ENCODE measurements around the gene RP9. TPM values are rescaled to one million over a fixed set of nuclear protein-coding genes. Genes with fewer than 3 reads are reported as not detected.
A peak's percentile ranks its signal among the peaks of the same experiment; 100 is the strongest.

Gene RP9
- total and polyA plus RNA-seq, 2 experiments from 2014 or later: 28.4 to 35.3 TPM

DNA sequence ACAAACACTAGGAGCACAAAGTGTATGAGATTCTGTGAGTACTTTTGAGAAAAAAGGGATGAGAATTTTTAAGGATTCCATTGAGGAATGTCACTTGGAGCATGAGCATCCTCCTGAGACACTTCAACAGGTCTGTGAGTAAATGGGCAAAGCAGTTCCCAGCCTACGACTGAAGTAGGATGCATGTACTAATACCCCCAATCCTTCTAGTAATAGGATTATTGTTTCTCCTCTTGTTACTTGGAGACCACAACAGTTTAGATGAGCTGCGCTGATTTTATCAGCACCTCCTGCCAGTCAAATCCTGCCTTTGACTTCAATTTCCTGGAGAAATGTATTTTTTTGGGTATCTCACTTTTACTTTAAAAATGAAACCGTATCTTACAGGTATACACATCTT is 21.0 kb upstream of the RP9 start:
- Histone ChIP-seq H3K4me3 (peak overlapping the region; percentile 79), H3K4me1 (ENCODE audit: low read depth) (no peaks in the 10 kb centered on the region), H3K27me3 (no peaks in the 10 kb centered on the region), H3K27ac (no peak overlapping the region), H3K36me3 (no peaks in the 10 kb centered on the region), H3K9me3 (ENCODE audit: low read depth) (no peaks in the 10 kb centered on the region)
- TF ChIP-seq, protein P1, sequence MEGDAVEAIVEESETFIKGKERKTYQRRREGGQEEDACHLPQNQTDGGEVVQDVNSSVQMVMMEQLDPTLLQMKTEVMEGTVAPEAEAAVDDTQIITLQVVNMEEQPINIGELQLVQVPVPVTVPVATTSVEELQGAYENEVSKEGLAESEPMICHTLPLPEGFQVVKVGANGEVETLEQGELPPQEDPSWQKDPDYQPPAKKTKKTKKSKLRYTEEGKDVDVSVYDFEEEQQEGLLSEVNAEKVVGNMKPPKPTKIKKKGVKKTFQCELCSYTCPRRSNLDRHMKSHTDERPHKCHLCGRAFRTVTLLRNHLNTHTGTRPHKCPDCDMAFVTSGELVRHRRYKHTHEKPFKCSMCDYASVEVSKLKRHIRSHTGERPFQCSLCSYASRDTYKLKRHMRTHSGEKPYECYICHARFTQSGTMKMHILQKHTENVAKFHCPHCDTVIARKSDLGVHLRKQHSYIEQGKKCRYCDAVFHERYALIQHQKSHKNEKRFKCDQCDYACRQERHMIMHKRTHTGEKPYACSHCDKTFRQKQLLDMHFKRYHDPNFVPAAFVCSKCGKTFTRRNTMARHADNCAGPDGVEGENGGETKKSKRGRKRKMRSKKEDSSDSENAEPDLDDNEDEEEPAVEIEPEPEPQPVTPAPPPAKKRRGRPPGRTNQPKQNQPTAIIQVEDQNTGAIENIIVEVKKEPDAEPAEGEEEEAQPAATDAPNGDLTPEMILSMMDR (IDR thresholded peaks at IDR 0.05; ENCODE audit: low read depth, low read length): no peak
- peak in 1 of 2 donors; percentile 14 for DNase-seq (ENCODE audit: low read depth in 1 of 2, low spot score in 1 of 2)

DNA sequence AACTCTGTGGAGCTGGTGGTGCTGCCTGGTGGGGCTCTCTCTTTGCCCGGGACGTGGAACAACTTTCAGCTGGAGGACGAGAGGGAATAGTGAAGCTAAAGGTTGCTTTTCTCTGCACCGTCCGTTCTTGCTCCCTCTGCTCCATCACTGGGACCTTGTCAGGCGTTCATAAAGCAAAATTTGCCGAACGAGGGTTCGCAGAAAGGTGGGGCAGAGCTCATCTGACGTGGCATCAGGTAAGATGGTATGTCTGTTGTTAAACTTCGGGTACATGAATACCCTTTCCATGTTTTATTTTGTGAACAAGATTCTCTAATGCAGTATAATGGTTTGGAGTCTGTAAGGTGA is 20.6 kb upstream of the RP9 start:
- no peaks in the 10 kb centered on the region for H3K4me1 ChIP-seq (ENCODE audit: low read depth)
- no peak for DNase-seq (ENCODE audit: low read depth in 1 of 2, low spot score in 1 of 2)
- H3K36me3 ChIP-seq: no peaks in the 10 kb centered on the region
- peak overlapping the region; percentile 79 for H3K4me3 ChIP-seq
- H3K27ac ChIP-seq: no peak overlapping the region
- TF ChIP-seq, protein P1 (IDR thresholded peaks at IDR 0.05; ENCODE audit: low read depth, low read length): no peak
- no peaks in the 10 kb centered on the region for H3K27me3 ChIP-seq
- no peaks in the 10 kb centered on the region for H3K9me3 ChIP-seq (ENCODE audit: low read depth)

DNA sequence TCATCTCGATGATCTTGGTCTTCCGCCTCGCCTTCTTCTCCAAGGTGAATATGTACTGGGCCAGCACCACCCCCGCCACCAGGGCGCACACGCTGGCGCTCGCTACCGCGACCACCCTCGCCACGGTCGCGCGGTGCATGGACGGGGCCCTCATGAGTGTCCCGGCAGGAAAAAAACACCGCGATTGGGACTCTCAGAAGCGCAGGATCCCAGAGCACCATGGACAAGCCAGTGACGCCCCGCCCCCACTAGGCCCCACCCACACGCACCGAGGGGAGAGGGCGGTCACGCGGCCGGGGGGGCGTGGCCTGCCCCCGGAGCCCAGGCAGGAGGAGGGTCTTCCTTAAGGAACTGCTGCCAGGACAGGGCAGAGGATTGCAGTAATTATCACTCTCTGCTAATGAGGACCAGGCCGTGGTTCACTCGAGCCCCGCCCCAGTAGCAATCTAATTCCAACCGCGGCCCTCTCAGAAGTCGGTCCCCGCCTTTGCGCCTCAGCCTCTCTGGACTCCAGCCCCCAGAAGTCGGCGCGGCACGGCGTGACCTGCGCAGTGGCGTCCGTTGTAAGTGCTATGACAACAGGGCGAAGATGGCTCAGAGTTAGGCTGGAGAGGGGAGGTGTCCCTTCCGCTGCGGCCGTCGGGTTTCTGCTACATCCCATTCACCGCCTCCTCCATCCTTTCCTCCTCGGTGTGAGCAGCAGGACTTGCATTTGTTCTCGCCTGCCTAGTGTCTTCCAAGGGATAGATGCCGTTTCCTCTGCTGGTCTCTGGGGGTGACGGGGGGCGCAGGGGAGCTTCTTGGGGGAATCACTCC is 20.0 kb upstream of the RP9 start, which contains the start of gene BBS9:
Gene BBS9, plus strand, starts transcription at position 575 of the 816 bp plus-strand sequence. CDS start 16,689 bp downstream, outside the sequence.
- H3K4me3 ChIP-seq: peak within 1 kb of the TSS; percentile 79
- TF ChIP-seq, protein P1 (IDR thresholded peaks at IDR 0.05; ENCODE audit: low read depth, low read length): no peak
- H3K27ac ChIP-seq: peak within 1 kb of the TSS; percentile 50
- H3K9me3 ChIP-seq (ENCODE audit: low read depth): no peaks in the 10 kb centered on the region
- no peaks in the 10 kb centered on the region for H3K27me3 ChIP-seq
- DNase-seq (ENCODE audit: low read depth in 1 of 2, low spot score in 1 of 2): peak; percentile 96 to 98
- no peaks in the 10 kb centered on the region for H3K4me1 ChIP-seq (ENCODE audit: low read depth)
- H3K36me3 ChIP-seq: no peaks in the 10 kb centered on the region

DNA sequence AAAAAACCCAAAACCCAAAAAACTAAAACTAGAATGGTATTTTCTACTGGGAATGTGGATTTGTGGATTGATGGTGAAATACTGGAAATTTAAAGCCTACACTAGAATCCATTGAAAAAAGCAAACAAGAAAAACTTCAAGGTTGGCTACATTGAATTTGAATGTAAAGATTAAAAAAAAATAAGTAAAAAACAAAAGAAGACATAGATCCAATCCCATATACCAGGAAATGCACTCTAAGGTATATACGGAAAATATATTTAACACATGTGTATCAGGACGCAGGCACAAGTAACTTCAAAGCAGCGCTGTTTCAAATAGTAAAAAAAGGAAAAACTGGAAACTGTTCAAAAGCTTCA is 19.4 kb upstream of the RP9 start:
- TF ChIP-seq, protein P1 (IDR thresholded peaks at IDR 0.05; ENCODE audit: low read depth, low read length): no peak
- no peaks in the 10 kb centered on the region for H3K9me3 ChIP-seq (ENCODE audit: low read depth)
- H3K27ac ChIP-seq: peak overlapping the region; percentile 50
- no peaks in the 10 kb centered on the region for H3K36me3 ChIP-seq
- DNase-seq (ENCODE audit: low read depth in 1 of 2, low spot score in 1 of 2): no peak
- H3K27me3 ChIP-seq: no peaks in the 10 kb centered on the region
- H3K4me1 ChIP-seq (ENCODE audit: low read depth): no peaks in the 10 kb centered on the region
- H3K4me3 ChIP-seq: peak overlapping the region; percentile 79

DNA sequence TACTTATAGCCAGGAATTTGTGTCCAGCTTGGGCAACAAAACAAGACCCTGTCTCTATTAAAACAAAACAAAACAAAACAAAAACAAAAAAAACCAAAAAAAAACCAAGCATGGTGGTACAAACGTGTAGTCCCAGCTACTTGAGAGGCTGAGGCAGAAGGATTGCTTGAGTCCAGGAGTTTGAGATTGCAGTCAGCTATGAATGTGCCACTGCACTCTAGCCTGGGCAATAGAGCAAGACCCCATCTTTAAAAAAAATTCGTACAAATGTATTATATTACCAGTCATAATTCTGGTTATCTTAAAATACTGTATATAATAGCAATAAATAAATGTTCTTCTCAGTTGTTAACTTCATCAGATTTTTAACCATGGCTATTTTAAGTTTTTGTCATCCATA is 17.9 kb upstream of the RP9 start:
- no peaks in the 10 kb centered on the region for H3K36me3 ChIP-seq
- H3K4me3 ChIP-seq: no peak overlapping the region
- H3K27me3 ChIP-seq: no peaks in the 10 kb centered on the region
- no peak for DNase-seq (ENCODE audit: low read depth in 1 of 2, low spot score in 1 of 2)
- H3K27ac ChIP-seq: no peak overlapping the region
- TF ChIP-seq, protein P1 (IDR thresholded peaks at IDR 0.05; ENCODE audit: low read depth, low read length): no peak
- no peaks in the 10 kb centered on the region for H3K9me3 ChIP-seq (ENCODE audit: low read depth)
- H3K4me1 ChIP-seq (ENCODE audit: low read depth): no peaks in the 10 kb centered on the region

Measured in cardiac muscle cell (in vitro differentiated cells and primary cell).